Astrocyte (in vitro differentiated cells and primary cell): Measurements from ENCODE around the gene SNX32.

ENCODE experiments used
- CTCF ChIP-seq: IDR thresholded peaks from 2 replicates; pipeline ENCODE4 v1.5.1; 2011; ENCODE audit warnings: low read depth, mild to moderate bottlenecking, inconsistent platforms, low read length, moderate library complexity; ENCODE audit not compliant: insufficient read depth
- EZH2 ChIP-seq: IDR thresholded peaks from 2 replicates; pipeline ENCODE4 v1.6.1; 2012; ENCODE audit warnings: mild to moderate bottlenecking, low read length, inconsistent platforms; ENCODE audit not compliant: insufficient read depth

GRCh38 chr11:65851083-65851579 is 17.4 kb downstream of the SNX32 start:
- TF ChIP-seq CTCF (peak; percentile 52), EZH2 (no peak)
